H1 (cell line): ENCODE measurements around the gene KLF13. TPM values are rescaled to one million over a fixed set of nuclear protein-coding genes. Genes with fewer than 3 reads are reported as not detected.

Experiments
- CTCF ChIA-PET: fragments of 300-600 bp; sonication (Branson Sonifier 250); formaldehyde crosslinking; loops from one replicate; lab custom pipeline; 2021; ENCODE audit not compliant: partially characterized antibody; lab: Charles Lee
- POLR2A ChIA-PET: fragments of 300-600 bp; sonication (Branson Sonifier 250); formaldehyde crosslinking; loops from one replicate; lab custom pipeline; 2021; ENCODE audit warnings: inconsistent platforms; ENCODE audit not compliant: partially characterized antibody; lab: Charles Lee
- DNase-seq, 2 experiments: peaks; one replicate each; pipeline versions ENCODE4 v3.0.0 to v3.0.0-alpha.2; 2010 to 2022; ENCODE audit warnings: low spot score in 2 of 2, low read depth in 1 of 2, mixed read lengths in 1 of 2
- FAIRE-seq: peaks from 2 replicates; lab custom pipeline; 2011; peaks lifted over from hg19 to GRCh38; lab: Jason Lieb, UNC
- H2AFZ ChIP-seq: 2 replicates; pipeline ENCODE4 v1.8.1; 2012; ENCODE audit warnings: low read length, inconsistent platforms
- H2AK5ac ChIP-seq: 2 replicates; pipeline ENCODE4 v1.6.1; 2013; ENCODE audit warnings: low read depth, low read length
- H2BK120ac ChIP-seq: replicated peaks from 2 replicates; pipeline ENCODE3; 2013; ENCODE audit warnings: low read depth, low read length, inconsistent platforms
- H2BK12ac ChIP-seq: 2 replicates; pipeline ENCODE4 v1.6.1; 2013; ENCODE audit warnings: low read depth, low read length
- H2BK15ac ChIP-seq: 2 replicates; pipeline ENCODE4 v1.6.1; 2013; ENCODE audit warnings: low read length
- H2BK20ac ChIP-seq: 2 replicates; pipeline ENCODE4 v1.6.1; 2013; ENCODE audit warnings: low read length
- H2BK5ac ChIP-seq: 2 replicates; pipeline ENCODE4 v1.6.1; 2013; ENCODE audit warnings: low read depth, low read length
- H3K14ac ChIP-seq: 2 replicates; pipeline ENCODE4 v1.6.1; 2013; ENCODE audit warnings: inconsistent platforms; ENCODE audit not compliant: insufficient read length
- H3K18ac ChIP-seq: 2 replicates; pipeline ENCODE4 v1.6.1; 2013; ENCODE audit warnings: low read length; ENCODE audit errors: extremely low read depth
- H3K23ac ChIP-seq: 2 replicates; pipeline ENCODE4 v1.6.1; 2013; ENCODE audit warnings: inconsistent platforms; ENCODE audit not compliant: insufficient read length
- H3K23me2 ChIP-seq: 2 replicates; pipeline ENCODE4 v1.6.1; 2013; ENCODE audit warnings: low read depth, low read length
- H3K27ac ChIP-seq: 2 replicates; pipeline ENCODE4 v1.6.1; 2011; ENCODE audit warnings: low read depth, low read length, inconsistent platforms
- H3K27me3 ChIP-seq, 4 experiments: replicated peaks in 1 of 4; 1 replicate in 1 of 4; 2 replicates in 3 of 4; pipeline versions ENCODE4 v1.6.1 to v1.8.1; 2011 to 2013; ENCODE audit warnings: low read length in 3 of 4, mild to moderate bottlenecking in 3 of 4, inconsistent platforms in 2 of 4, mixed read lengths in 2 of 4, moderate library complexity in 1 of 4; ENCODE audit not compliant: control insufficient read depth in 3 of 4, insufficient read depth in 3 of 4; ENCODE audit errors: extremely low read depth in 1 of 4
- H3K36me3 ChIP-seq, 4 experiments: 2 replicates each; pipeline versions ENCODE4 v1.6.1 to v1.8.1; 2011 to 2013; ENCODE audit warnings: mild to moderate bottlenecking in 4 of 4, low read length in 3 of 4, moderate library complexity in 2 of 4, control low read depth in 1 of 4, inconsistent platforms in 1 of 4; ENCODE audit not compliant: insufficient read depth in 4 of 4, control insufficient read depth in 2 of 4
- H3K4ac ChIP-seq: replicated peaks from 2 replicates; pipeline ENCODE3; 2013; ENCODE audit warnings: low read length, low read depth, mixed read lengths, inconsistent platforms; ENCODE audit not compliant: insufficient read length
- H3K4me1 ChIP-seq, 4 experiments: replicated peaks in 1 of 4; 1 replicate in 1 of 4; 2 replicates in 3 of 4; pipeline versions ENCODE4 v1.6.1 to v1.8.1; 2011 to 2013; ENCODE audit warnings: low read length in 3 of 4, inconsistent platforms in 2 of 4, mixed read lengths in 1 of 4; ENCODE audit not compliant: insufficient read depth in 4 of 4, control insufficient read depth in 3 of 4
- H3K4me2 ChIP-seq, 2 experiments: 2 replicates each; pipeline versions ENCODE4 v1.6.1 to v1.8.1; 2011 to 2013; ENCODE audit warnings: low read depth in 2 of 2, low read length in 2 of 2, control low read depth in 1 of 2, inconsistent platforms in 1 of 2, mild to moderate bottlenecking in 1 of 2; ENCODE audit not compliant: insufficient read depth in 1 of 2
- H3K4me3 ChIP-seq, 4 experiments: fragments of 200-600, 300-600 bp in 1 of 4; sonication (generic), shearing (Covaris generic), sonication (Bioruptor Twin) in 1 of 4; 2 replicates each; pipeline versions ENCODE4 v1.5.1 to v1.8.1; 2011 to 2016; ENCODE audit warnings: low read length in 4 of 4, low read depth in 3 of 4, control low read depth in 2 of 4, inconsistent platforms in 2 of 4, mild to moderate bottlenecking in 2 of 4, mixed read lengths in 1 of 4, moderate library complexity in 1 of 4; ENCODE audit not compliant: insufficient read depth in 2 of 4; ENCODE audit errors: extremely low read depth in 1 of 4
- H3K56ac ChIP-seq: replicated peaks from 2 replicates; pipeline ENCODE3; 2013; ENCODE audit warnings: low read depth, mild to moderate bottlenecking, mixed read lengths, low read length, inconsistent platforms; ENCODE audit not compliant: insufficient read length
- H3K79me1 ChIP-seq: 2 replicates; pipeline ENCODE4 v1.6.1; 2013; ENCODE audit warnings: low read depth, low read length, control low read depth
- H3K79me2 ChIP-seq, 2 experiments: 2 replicates each; pipeline versions ENCODE4 v1.6.1 to v1.8.1; 2012 to 2013; ENCODE audit warnings: low read length in 2 of 2, mild to moderate bottlenecking in 2 of 2, inconsistent platforms in 1 of 2; ENCODE audit not compliant: insufficient read depth in 2 of 2, control insufficient read depth in 1 of 2
- H3K9ac ChIP-seq, 4 experiments: replicated peaks in 1 of 4; 1 replicate in 1 of 4; 2 replicates in 3 of 4; pipeline versions ENCODE4 v1.6.1 to v1.8.1; 2011 to 2013; ENCODE audit warnings: low read depth in 3 of 4, low read length in 3 of 4, control low read depth in 2 of 4, mild to moderate bottlenecking in 2 of 4, moderate library complexity in 2 of 4, inconsistent platforms in 1 of 4; ENCODE audit errors: extremely low read depth in 1 of 4
- H3K9me3 ChIP-seq, 2 experiments: 2 replicates each; pipeline versions ENCODE4 v1.6.1 to v1.8.1; 2012 to 2013; ENCODE audit warnings: mild to moderate bottlenecking in 2 of 2, moderate library complexity in 2 of 2, control low read depth in 1 of 2, inconsistent platforms in 1 of 2, low read depth in 1 of 2, low read length in 1 of 2, mixed read lengths in 1 of 2; ENCODE audit not compliant: insufficient read depth in 2 of 2
- H4K20me1 ChIP-seq, 2 experiments: replicated peaks in 1 of 2; 2 replicates each; pipeline versions ENCODE3 to v1.8.1; 2011 to 2013; ENCODE audit warnings: inconsistent platforms in 2 of 2, low read length in 2 of 2, mild to moderate bottlenecking in 1 of 2; ENCODE audit not compliant: insufficient read depth in 2 of 2, control insufficient read depth in 1 of 2
- H4K5ac ChIP-seq: 2 replicates; pipeline ENCODE4 v1.6.1; 2013; ENCODE audit warnings: low read length, low read depth, mixed read lengths, inconsistent platforms; ENCODE audit not compliant: insufficient read length
- H4K8ac ChIP-seq: 2 replicates; pipeline ENCODE4 v1.8.0; 2013; ENCODE audit warnings: mild to moderate bottlenecking, moderate library complexity, low read length, inconsistent platforms; ENCODE audit not compliant: insufficient read depth; ENCODE audit errors: extremely low read depth
- H4K91ac ChIP-seq: replicated peaks from 2 replicates; pipeline ENCODE3; 2013; ENCODE audit warnings: low read length, mixed read lengths, inconsistent platforms; ENCODE audit not compliant: insufficient read length
- BRCA1 ChIP-seq: IDR thresholded peaks from 2 replicates; pipeline ENCODE4 v1.6.1; 2012; ENCODE audit warnings: low read depth, low read length, improper control_type of control experiment
- CTCF ChIP-seq, 3 experiments: IDR thresholded peaks; 1 replicate in 2 of 3; 2 replicates in 1 of 3; pipeline versions ENCODE4 v1.5.1 to v1.6.1; 2011; ENCODE audit warnings: low read length in 3 of 3, mild to moderate bottlenecking in 3 of 3, inconsistent platforms in 2 of 3, low read depth in 1 of 3, moderate library complexity in 1 of 3; ENCODE audit not compliant: insufficient read depth in 1 of 3; ENCODE audit errors: control extremely low read depth in 1 of 3
- EGR1 ChIP-seq: IDR thresholded peaks from 2 replicates; pipeline ENCODE4 v1.6.1; 2011; ENCODE audit warnings: low read depth, low read length, borderline replicate concordance
- EZH2 ChIP-seq: fragments of 200-600 bp; sonication (generic); IDR thresholded peaks from 2 replicates; pipeline ENCODE4 v1.7.1; 2012; ENCODE audit warnings: low read depth, mild to moderate bottlenecking, moderate library complexity, low read length, inconsistent platforms; ENCODE audit not compliant: severe bottlenecking
- HDAC2 ChIP-seq, 2 experiments: fragments of 300-600 bp in 1 of 2; sonication (generic) in 1 of 2; IDR thresholded peaks; 2 replicates each; pipeline ENCODE4 v1.6.1; 2011 to 2012; ENCODE audit warnings: low read depth in 2 of 2, low read length in 2 of 2, mild to moderate bottlenecking in 2 of 2, moderate library complexity in 2 of 2, borderline replicate concordance in 1 of 2, inconsistent platforms in 1 of 2
- MAFK ChIP-seq: IDR thresholded peaks from 2 replicates; pipeline ENCODE4 v1.6.1; 2012; ENCODE audit warnings: low read depth, mild to moderate bottlenecking, improper control_type of control experiment, low read length
- POLR2A ChIP-seq, 2 experiments: IDR thresholded peaks; 1 replicate in 1 of 2; 2 replicates in 1 of 2; pipeline ENCODE4 v1.6.1; 2011; ENCODE audit warnings: low read depth in 2 of 2, low read length in 2 of 2, mild to moderate bottlenecking in 2 of 2; ENCODE audit errors: control extremely low read depth in 1 of 2
- POU5F1 ChIP-seq: IDR thresholded peaks from 2 replicates; pipeline ENCODE4 v1.6.1; 2011; ENCODE audit warnings: low read depth, mild to moderate bottlenecking, low read length, moderate library complexity
- SP4 ChIP-seq: IDR thresholded peaks from 2 replicates; pipeline ENCODE4 v1.6.1; 2012; ENCODE audit warnings: low read length, inconsistent platforms
- WGBS, 2 experiments: shearing (Covaris generic) in 1 of 2; methylation state at CpG; one replicate each; pipeline versions ENCODE4 v1.1.6 to v1.1.7; 2013 to 2015; ENCODE audit warnings: low lambda C conversion rate in 2 of 2, mixed read lengths in 2 of 2, inconsistent platforms in 1 of 2, low coverage in 1 of 2, missing lambda C conversion rate in 1 of 2; ENCODE audit not compliant: insufficient replicate concordance in 2 of 2, insufficient coverage in 1 of 2, insufficient read length in 1 of 2; ENCODE audit errors: extremely low coverage in 1 of 2, missing lambda C conversion rate in 1 of 2; 5-methylcytosine and 5-hydroxymethylcytosine counted together
- polyA plus RNA-seq, 7 experiments: library from polyadenylated mRNA; depleted of rRNA in 3 of 7; stranded (reverse) in 5 of 7; unstranded in 2 of 7; fragments of >200 nt in 5 of 7; fragments of 200-250 nt in 2 of 7; gene quantifications; 1 replicate in 5 of 7; 2 replicates in 1 of 7; 4 replicates in 1 of 7; pipeline versions ENCODE4 v1.2.1 to v1.2.3, GENCODE V29; 2011 to 2013; ENCODE audit warnings: missing spikeins in 2 of 7, mixed read lengths in 2 of 7
- total RNA-seq: library from RNA; stranded (reverse); fragmentation: NEBNext Ultra II Directional; extraction: Animal tissue kit (Norgen Biotek cat#: 25700); gene quantifications from 2 replicates; pipeline ENCODE4 v1.2.1, GENCODE V29; 2021
- TF ChIP-seq, protein P1 (sequence below): IDR thresholded peaks from 2 replicates; pipeline ENCODE4 v1.6.1; 2012; ENCODE audit warnings: inconsistent platforms

Gene KLF13
- total and polyA plus RNA-seq, 2 of the 8 experiments (the other 6 are each of a cell fraction or from before 2014, with no cell fraction given), result 18.3 to 33.4 TPM

GRCh38 chr15:31324186-31324585 is 2.4 kb upstream of the KLF13 start:
- no peak overlapping the region for H2AFZ ChIP-seq
- H3K9ac ChIP-seq, result no peak overlapping the region
- H3K4ac ChIP-seq, result no peak overlapping the region
- ChIA-PET CTCF (interaction anchor here (0.6 to 3.3 kb wide), 3 partner anchors 12 to 164 kb away, joined by 3 to 10 read pairs (median 3); no protein-coding TSS in a partner anchor), POLR2A (interaction anchor here (0.6 to 0.9 kb wide), 2 partner anchors 16 to 73 kb away, joined by 3 to 4 read pairs; no protein-coding TSS in a partner anchor)
- H2BK5ac ChIP-seq, result no peak overlapping the region
- H3K4me3 ChIP-seq, result no peak overlapping the region
- H2BK15ac ChIP-seq, result no peak overlapping the region
- peaks cover 0 to 7% (median 3%) of the 10 kb centered on the region in 4 experiments; a peak in 3 of 7 replicates for H3K27me3 ChIP-seq
- peaks cover 2% of the 10 kb centered on the region; the same call in 1 of the 2 replicates for H3K79me1 ChIP-seq
- H3K23ac ChIP-seq, result no peak overlapping the region
- H2AK5ac ChIP-seq, result no peak overlapping the region
- no peak overlapping the region for H3K27ac ChIP-seq
- H2BK20ac ChIP-seq, result no peak overlapping the region
- no peak for DNase-seq
- no peak overlapping the region for H4K5ac ChIP-seq
- no peak overlapping the region; a peak in 1 of 4 replicates for H3K4me2 ChIP-seq
- H3K4me1 ChIP-seq, result peaks cover 3 to 12% (median 5%) of the 10 kb centered on the region in 4 experiments; a peak in 6 of 7 replicates
- H4K91ac ChIP-seq, result no peak overlapping the region
- no peak overlapping the region for H3K14ac ChIP-seq
- no peak overlapping the region for H2BK120ac ChIP-seq
- no peaks in the 10 kb centered on the region for H3K36me3 ChIP-seq
- 93% methylated on average over 4 of the region's 5 CpGs; no CpG with 5 or more reads in 1 of the 2 experiments for WGBS, 2 experiments
- no peak overlapping the region for H4K8ac ChIP-seq
- peaks cover 3 to 4% of the 10 kb centered on the region in 2 experiments; a peak in 1 of 4 replicates for H3K9me3 ChIP-seq
- no peak for FAIRE-seq
- H4K20me1 ChIP-seq, result no peaks in the 10 kb centered on the region
- peaks cover 14% of the 10 kb centered on the region; the same call in 1 of the 2 replicates for H3K23me2 ChIP-seq
- H3K18ac ChIP-seq, result no peak overlapping the region
- TF ChIP-seq POU5F1 (no peak), SP4 (no peak), MAFK (no peak), BRCA1 (no peak), CTCF (IDR thresholded peaks at IDR 0.05; ENCODE audit: control extremely low read depth in 1 of 3, insufficient read depth in 1 of 3, low read depth in 1 of 3, low read length in 3 of 3) (no peak), HDAC2 (IDR thresholded peaks at IDR 0.05; ENCODE audit: borderline replicate concordance in 1 of 2, low read depth in 2 of 2, low read length in 2 of 2) (no peak), EZH2 (no peak), EGR1 (no peak), POLR2A (IDR thresholded peaks at IDR 0.05; ENCODE audit: control extremely low read depth in 1 of 2, low read depth in 2 of 2, low read length in 2 of 2) (no peak)
- TF ChIP-seq, protein P1, sequence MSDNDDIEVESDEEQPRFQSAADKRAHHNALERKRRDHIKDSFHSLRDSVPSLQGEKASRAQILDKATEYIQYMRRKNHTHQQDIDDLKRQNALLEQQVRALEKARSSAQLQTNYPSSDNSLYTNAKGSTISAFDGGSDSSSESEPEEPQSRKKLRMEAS, result no peak
- no peaks in the 10 kb centered on the region for H3K79me2 ChIP-seq
- no peak overlapping the region; the same call in 1 of the 2 replicates for H2BK12ac ChIP-seq
- H3K56ac ChIP-seq, result no peak overlapping the region
